ENCODE results near the gene ARL5C. TPM values are rescaled to one million over a fixed set of nuclear protein-coding genes. Genes with fewer than 3 reads are reported as not detected.

Gene ARL5C
- total RNA-seq, 1 experiment from 2014 or later = not detected

DNA sequence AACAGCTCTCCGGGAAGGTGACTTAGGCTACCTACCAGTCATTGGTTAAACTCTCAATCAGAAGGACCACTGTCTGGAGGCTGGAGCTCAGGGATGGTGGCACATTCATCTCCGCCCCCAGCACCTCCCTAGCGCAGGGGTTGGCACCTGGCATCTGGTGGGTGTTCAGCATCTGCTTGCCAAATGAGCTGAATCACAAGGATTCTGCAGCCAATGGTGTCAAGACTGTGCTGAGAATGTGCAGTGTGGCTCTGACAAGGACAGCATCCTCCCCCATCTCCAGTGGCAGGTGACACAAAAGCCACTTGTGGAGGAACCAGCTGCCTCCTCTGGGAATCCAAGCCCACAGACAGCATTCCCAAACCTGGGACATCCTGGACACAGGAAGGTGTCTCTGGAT lies 49.7 kb downstream of the ARL5C start:
- intact Hi-C loops (cut with micrococcal nuclease; ENCODE audit: unreplicated experiment) = no loop called here
- H3K27me3 ChIP-seq (replicated peaks; ENCODE audit: control insufficient read depth, insufficient read depth, low read length) = peaks cover 1% of the 10 kb centered on the region; the same call in 1 of the 2 replicates
- H3K36me3 Mint-ChIP-seq (ENCODE audit: insufficient read depth, unreplicated experiment) = no peaks in the 10 kb centered on the region
- POLR2A ChIA-PET = no interaction called here
- TF ChIP-seq, protein P1, sequence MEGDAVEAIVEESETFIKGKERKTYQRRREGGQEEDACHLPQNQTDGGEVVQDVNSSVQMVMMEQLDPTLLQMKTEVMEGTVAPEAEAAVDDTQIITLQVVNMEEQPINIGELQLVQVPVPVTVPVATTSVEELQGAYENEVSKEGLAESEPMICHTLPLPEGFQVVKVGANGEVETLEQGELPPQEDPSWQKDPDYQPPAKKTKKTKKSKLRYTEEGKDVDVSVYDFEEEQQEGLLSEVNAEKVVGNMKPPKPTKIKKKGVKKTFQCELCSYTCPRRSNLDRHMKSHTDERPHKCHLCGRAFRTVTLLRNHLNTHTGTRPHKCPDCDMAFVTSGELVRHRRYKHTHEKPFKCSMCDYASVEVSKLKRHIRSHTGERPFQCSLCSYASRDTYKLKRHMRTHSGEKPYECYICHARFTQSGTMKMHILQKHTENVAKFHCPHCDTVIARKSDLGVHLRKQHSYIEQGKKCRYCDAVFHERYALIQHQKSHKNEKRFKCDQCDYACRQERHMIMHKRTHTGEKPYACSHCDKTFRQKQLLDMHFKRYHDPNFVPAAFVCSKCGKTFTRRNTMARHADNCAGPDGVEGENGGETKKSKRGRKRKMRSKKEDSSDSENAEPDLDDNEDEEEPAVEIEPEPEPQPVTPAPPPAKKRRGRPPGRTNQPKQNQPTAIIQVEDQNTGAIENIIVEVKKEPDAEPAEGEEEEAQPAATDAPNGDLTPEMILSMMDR (IDR thresholded peaks at IDR 0.05; ENCODE audit: insufficient read depth in 1 of 2, low read depth in 1 of 2, low read length in 1 of 2, severe bottlenecking in 1 of 2, unreplicated experiment in 1 of 2) = no peak
- no peaks in the 10 kb centered on the region for H3K36me3 ChIP-seq (ENCODE audit: control insufficient read depth, insufficient read depth, low read length)
- CTCF ChIA-PET = interaction anchor here (0.7 kb wide), 1 partner anchor 133 kb away, joined by 3 read pairs; no protein-coding TSS in a partner anchor
- no peaks in the 10 kb centered on the region for H3K4me1 Mint-ChIP-seq (ENCODE audit: low read depth, unreplicated experiment)
- no peak for DNase-seq
- no peaks in the 10 kb centered on the region for H3K27me3 Mint-ChIP-seq (ENCODE audit: insufficient read depth, unreplicated experiment)
- no peaks in the 10 kb centered on the region for H3K9me3 Mint-ChIP-seq (ENCODE audit: unreplicated experiment)
- H3K4me3 ChIP-seq (ENCODE audit: low read depth, low read length) = no peak overlapping the region
- BruUV-seq (replicated peaks) = no TSS peak
- H3K27ac Mint-ChIP-seq (ENCODE audit: unreplicated experiment) = no peak overlapping the region
- no peaks in the 10 kb centered on the region for H3K4me1 ChIP-seq
- no peak overlapping the region for H3K4me3 Mint-ChIP-seq (ENCODE audit: unreplicated experiment)
- H3K9me3 ChIP-seq = no peaks in the 10 kb centered on the region

DNA sequence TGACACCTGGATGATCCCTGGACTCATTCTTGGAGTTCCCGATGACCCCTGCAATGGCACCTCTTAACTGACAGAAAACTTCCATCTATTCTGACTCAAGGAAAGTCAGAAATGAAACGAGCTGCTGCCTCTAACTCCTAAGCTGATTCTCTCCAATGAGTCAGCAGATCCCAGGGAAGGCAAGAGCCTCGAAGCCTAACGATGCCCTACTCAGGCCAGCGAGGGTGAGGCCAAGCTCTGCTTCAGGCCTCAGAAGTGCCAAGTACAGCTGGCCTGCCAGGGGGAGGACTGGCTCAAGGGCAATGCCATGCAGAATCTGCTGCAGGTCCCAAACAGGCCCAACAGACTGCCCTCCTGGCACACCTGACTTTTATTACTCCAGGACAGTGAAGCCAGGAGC lies 50.8 kb downstream of the ARL5C start:
- ChIA-PET CTCF (interaction anchor here (1.0 kb wide), 1 partner anchor 132 kb away, joined by 4 read pairs; no protein-coding TSS in a partner anchor), POLR2A (no interaction called here)

DNA sequence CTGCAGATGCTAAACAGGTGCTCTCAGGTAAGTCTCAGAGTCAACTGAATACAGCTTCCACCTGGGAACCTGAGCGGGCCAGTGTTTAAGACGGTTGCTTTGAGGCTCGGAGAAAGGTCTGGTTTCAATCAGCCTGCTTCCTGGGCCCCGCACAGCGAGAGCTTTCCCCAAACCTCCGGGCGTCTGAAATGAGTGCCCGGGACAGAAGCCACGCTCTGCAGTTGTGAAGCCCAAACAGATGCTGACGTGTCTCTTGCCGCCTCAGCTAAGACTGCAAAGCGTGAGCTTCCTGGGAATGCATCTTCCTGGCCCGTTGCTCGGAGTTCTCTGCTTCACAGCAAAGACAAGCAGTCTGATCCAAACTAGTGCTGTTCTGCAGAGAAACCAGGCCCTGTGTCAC lies 51.2 kb downstream of the ARL5C start:
- intact Hi-C loops (cut with micrococcal nuclease; ENCODE audit: unreplicated experiment) = no loop called here
- no peaks in the 10 kb centered on the region for H3K27me3 Mint-ChIP-seq (ENCODE audit: insufficient read depth, unreplicated experiment)
- POLR2A ChIA-PET = no interaction called here

More for the DNA sequence above, 50.8 kb downstream of the ARL5C start:
- H3K9me3 ChIP-seq = no peaks in the 10 kb centered on the region
- no peak overlapping the region for H3K27ac Mint-ChIP-seq (ENCODE audit: unreplicated experiment)
- intact Hi-C loops (cut with micrococcal nuclease; ENCODE audit: unreplicated experiment) = no loop called here
- H3K36me3 ChIP-seq (ENCODE audit: control insufficient read depth, insufficient read depth, low read length) = no peaks in the 10 kb centered on the region
- H3K4me3 ChIP-seq (ENCODE audit: low read depth, low read length) = no peak overlapping the region
- no peak for DNase-seq
- H3K9me3 Mint-ChIP-seq (ENCODE audit: unreplicated experiment) = no peaks in the 10 kb centered on the region
- H3K4me1 Mint-ChIP-seq (ENCODE audit: low read depth, unreplicated experiment) = no peaks in the 10 kb centered on the region
- peaks cover 1% of the 10 kb centered on the region; the same call in 1 of the 2 replicates for H3K27me3 ChIP-seq (replicated peaks; ENCODE audit: control insufficient read depth, insufficient read depth, low read length)
- H3K4me3 Mint-ChIP-seq (ENCODE audit: unreplicated experiment) = no peak overlapping the region
- no TSS peak for BruUV-seq (replicated peaks)
- TF ChIP-seq, protein P1 (IDR thresholded peaks at IDR 0.05; ENCODE audit: insufficient read depth in 1 of 2, low read depth in 1 of 2, low read length in 1 of 2, severe bottlenecking in 1 of 2, unreplicated experiment in 1 of 2) = no peak
- H3K36me3 Mint-ChIP-seq (ENCODE audit: insufficient read depth, unreplicated experiment) = no peaks in the 10 kb centered on the region
- no peaks in the 10 kb centered on the region for H3K4me1 ChIP-seq
- no peaks in the 10 kb centered on the region for H3K27me3 Mint-ChIP-seq (ENCODE audit: insufficient read depth, unreplicated experiment)

More for the DNA sequence above, 51.2 kb downstream of the ARL5C start:
- Mint-ChIP-seq H3K27ac (ENCODE audit: unreplicated experiment) (no peak overlapping the region), H3K4me3 (ENCODE audit: unreplicated experiment) (no peak overlapping the region), H3K4me1 (ENCODE audit: low read depth, unreplicated experiment) (no peaks in the 10 kb centered on the region), H3K36me3 (ENCODE audit: insufficient read depth, unreplicated experiment) (no peaks in the 10 kb centered on the region), H3K9me3 (ENCODE audit: unreplicated experiment) (no peaks in the 10 kb centered on the region)
- H3K9me3 ChIP-seq = no peaks in the 10 kb centered on the region
- H3K4me3 ChIP-seq (ENCODE audit: low read depth, low read length) = no peak overlapping the region
- no TSS peak for BruUV-seq (replicated peaks)
- CTCF ChIA-PET = interaction anchor here (1.0 kb wide), 1 partner anchor 132 kb away, joined by 4 read pairs; no protein-coding TSS in a partner anchor
- peaks cover 1% of the 10 kb centered on the region; the same call in 1 of the 2 replicates for H3K27me3 ChIP-seq (replicated peaks; ENCODE audit: control insufficient read depth, insufficient read depth, low read length)
- TF ChIP-seq, protein P1 (IDR thresholded peaks at IDR 0.05; ENCODE audit: insufficient read depth in 1 of 2, low read depth in 1 of 2, low read length in 1 of 2, severe bottlenecking in 1 of 2, unreplicated experiment in 1 of 2) = no peak
- no peaks in the 10 kb centered on the region for H3K4me1 ChIP-seq
- no peaks in the 10 kb centered on the region for H3K36me3 ChIP-seq (ENCODE audit: control insufficient read depth, insufficient read depth, low read length)
- DNase-seq = no peak

All from Caco-2 (cell line).